ENCODE data around the gene DAP3.
"Not testable (repeated sequence)": the region's sequence is repeated elsewhere in the genome, so short reads cannot be mapped to it uniquely, and the experiment has no call there.

DNA sequence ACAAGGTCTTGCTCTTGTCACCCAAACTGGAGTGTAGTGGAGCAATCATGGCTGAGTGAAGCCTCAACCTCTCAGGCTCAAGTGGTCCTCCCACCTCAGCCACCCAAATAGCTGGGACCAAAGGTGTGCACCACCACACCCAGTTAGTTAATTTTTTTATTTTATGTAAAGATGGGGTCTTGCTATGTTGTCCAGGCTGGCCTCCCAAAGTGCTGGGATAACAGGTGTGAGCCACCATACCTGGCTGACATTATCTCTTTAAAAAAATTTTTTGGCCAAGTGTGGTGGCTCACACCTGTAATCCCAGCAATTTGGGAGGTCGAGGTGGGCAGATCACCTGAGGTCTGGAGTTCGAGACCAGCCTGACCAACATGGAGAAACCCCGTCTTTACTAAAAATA is 70.1 kb downstream of the DAP3 start:
- TF ChIP-seq ARNTL (CRISPR knock-in tag; IDR thresholded peaks at IDR 0.05; ENCODE audit: borderline replicate concordance, low read depth); ISL1 (CRISPR knock-in tag; IDR thresholded peaks at IDR 0.05); ESRRG (CRISPR knock-in tag; IDR thresholded peaks at IDR 0.05); ZNF70 (CRISPR knock-in tag; IDR thresholded peaks at IDR 0.05): not testable (repeated sequence)

Data from SK-N-SH treated with all-trans-retinoic acid at 6 μM for 48 hours (cell line).